GM12873 (cell line): ENCODE measurements around the gene ACSS1.

Source experiments
- TF ChIP-seq, protein P1 (sequence below): IDR thresholded peaks from 2 replicates; pipeline ENCODE4 v1.5.1; 2012; ENCODE audit warnings: low read depth, mild to moderate bottlenecking, moderate library complexity, low read length, control low read depth; ENCODE audit not compliant: insufficient read depth; ENCODE audit errors: missing control alignments

The ACSS1 gene

GRCh38 chr20:24990810-24991252 is 67.1 kb downstream of the ACSS1 start:
- TF ChIP-seq, protein P1, sequence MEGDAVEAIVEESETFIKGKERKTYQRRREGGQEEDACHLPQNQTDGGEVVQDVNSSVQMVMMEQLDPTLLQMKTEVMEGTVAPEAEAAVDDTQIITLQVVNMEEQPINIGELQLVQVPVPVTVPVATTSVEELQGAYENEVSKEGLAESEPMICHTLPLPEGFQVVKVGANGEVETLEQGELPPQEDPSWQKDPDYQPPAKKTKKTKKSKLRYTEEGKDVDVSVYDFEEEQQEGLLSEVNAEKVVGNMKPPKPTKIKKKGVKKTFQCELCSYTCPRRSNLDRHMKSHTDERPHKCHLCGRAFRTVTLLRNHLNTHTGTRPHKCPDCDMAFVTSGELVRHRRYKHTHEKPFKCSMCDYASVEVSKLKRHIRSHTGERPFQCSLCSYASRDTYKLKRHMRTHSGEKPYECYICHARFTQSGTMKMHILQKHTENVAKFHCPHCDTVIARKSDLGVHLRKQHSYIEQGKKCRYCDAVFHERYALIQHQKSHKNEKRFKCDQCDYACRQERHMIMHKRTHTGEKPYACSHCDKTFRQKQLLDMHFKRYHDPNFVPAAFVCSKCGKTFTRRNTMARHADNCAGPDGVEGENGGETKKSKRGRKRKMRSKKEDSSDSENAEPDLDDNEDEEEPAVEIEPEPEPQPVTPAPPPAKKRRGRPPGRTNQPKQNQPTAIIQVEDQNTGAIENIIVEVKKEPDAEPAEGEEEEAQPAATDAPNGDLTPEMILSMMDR, result no peak

DNA sequence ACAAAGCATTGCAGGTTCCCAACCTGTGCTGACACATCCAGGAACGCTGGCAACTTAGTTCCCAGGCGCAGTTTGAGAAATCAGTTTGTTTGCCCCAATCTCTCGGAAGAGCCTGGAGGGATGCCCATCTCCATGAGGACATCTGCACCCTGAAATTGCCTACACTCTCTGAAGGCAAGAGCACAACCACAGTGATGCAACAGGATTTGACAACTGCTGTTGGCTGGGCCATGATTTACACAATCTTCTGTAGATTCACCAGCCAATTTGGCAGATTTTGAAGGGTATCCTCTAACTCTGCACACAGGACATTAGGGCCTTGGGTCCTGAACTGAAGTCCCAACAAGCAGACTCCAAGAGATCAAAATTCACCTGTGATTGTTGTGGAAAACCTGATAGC is 68.8 kb downstream of the ACSS1 start:
- TF ChIP-seq, protein P1, result no peak

DNA sequence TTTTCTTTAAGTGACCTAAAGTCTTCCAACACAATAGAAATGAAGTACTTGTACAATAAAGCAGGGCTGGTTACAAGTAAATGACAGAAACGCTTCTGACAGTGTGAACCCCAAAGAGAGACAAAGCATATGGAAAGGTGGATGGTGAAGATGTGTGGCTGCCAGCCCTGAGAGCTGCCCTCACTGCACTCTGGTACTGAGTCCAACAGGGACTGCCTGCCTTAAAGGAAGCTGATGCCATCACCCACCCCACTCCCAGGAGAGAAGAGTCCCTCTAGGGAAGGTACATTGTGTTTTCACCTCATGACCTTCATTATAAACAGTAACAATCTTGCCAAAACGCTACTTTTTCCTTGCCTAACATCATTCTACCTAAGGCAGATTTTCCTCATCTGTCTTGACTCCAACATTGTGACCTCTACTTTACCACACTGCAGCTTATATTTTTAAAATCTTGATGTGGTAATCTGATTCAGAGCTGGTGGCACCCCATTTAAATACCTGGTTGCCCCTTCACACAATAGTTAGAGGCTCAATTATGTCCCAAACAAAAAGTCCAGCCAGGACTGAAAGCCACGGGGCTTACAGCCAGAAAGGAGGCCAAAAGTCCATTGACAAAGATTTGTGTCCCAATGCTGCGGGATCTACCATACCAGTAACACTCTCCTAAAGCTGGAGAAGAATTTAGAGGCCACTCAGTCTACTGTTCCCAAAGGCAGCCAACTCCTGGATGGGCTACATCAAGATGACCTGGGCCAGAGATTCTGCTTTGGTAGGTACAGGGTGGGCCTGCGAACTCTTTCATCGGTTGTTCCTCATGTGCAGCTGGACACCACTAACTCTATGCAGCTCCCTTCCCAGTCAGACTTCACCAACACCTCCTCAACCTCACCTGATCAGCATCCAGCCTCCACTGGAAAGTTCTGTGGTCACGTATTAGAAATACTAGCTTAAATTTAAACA is 69.8 kb downstream of the ACSS1 start:
- TF ChIP-seq, protein P1, result no peak

DNA sequence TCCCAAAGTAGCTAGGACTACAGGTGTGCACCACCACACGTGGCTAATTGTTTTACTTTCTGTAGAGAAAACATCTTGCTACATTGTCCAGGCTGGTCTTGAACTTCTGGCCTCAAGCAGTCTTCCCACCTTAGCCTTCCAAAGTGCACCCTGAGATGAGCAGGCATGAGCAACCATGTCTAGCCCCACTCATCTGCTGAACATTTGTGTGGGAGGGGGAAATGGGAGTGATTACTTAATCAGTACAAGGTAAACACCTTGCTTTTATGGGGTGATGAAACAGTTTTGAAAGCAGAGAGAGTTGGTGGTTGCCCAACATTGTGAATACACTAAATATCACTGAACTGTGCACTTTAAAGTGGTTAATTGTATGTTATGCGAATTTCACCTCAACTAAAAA is 70.7 kb downstream of the ACSS1 start:
- TF ChIP-seq, protein P1, result no peak

DNA sequence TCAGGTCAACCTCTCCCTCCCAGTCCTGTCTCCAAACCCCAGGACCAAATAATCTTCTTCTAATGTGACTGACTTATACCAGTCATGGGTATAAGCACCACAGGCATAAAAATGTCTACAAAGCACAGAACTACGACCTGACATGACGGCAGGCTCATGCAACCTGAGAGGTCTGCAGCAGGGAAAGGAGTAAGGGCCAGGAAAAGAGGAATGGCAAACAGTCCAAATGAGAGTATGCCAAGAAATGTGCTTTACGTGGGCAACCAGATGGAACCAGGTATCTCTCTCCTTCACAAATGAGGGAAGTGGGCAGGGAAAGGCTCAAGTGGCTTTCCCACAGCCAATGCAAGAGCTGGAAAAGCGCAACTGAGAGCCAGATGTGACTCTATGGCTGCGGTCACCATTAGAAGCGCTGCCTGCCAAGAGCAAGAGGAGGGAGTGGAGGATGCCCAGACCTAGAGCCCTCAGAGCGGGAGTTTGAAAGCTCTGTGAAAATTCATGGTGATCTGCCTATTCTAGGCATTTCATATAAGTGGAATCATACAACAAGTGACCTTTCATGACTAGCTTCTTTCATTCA is 71.4 kb downstream of the ACSS1 start:
- TF ChIP-seq, protein P1, result no peak

DNA sequence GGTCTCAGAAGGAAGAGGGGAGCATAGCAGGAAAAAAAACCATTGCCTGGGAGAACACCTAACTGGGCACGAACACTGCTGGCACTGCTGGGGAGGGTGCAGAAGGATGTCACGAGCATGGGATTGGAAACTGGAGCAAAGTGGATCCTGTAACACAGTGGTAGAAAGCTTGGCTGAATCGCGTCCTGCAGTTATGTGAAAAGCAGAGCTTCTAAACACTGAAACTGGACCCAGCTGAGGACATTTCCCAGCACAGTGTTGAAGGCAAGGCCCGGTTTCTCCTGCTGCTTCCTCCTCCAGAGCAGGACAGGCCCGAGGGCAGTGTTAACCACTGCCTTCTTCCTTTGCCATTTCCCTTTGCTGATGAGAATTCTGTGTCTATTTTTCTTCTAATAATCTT is 72.1 kb downstream of the ACSS1 start:
- TF ChIP-seq, protein P1, result no peak

DNA sequence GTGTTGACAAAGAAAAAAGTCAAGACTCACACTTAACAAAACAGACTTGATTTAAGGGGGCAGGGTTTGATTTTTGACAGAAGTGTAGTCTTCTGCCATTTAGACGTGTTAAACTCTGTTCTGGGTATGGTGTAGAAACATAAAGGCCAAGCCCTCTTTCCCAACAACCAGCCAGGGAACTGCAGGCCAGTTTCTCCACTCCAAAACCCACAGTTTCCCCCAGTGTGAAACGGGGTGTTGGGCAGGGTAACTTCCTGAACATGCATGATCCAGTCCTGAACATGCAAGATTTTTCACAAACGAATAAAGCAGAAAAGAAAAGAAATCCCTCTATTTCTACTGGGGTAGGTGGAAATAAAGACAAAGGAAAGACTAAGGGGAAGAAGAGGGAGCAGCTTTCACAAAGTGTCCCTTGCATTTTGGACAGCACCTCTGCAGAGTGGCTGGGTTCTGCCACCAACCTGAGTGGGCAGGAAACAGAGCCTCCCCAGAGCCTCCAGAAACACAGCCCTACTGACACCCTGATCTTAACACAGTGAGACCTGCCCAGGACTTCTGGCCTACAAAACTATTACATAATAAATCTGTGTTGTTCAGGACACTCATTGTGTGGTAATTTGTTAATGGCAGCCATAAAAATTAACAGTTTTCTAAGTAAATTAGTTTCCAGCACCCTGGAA is 72.8 kb downstream of the ACSS1 start:
- TF ChIP-seq, protein P1, result no peak
